Left ventricle myocardium superior (tissue), 1 donor: ENCODE results near the gene CYP27B1. TPM values are rescaled to one million over a fixed set of nuclear protein-coding genes. Genes with fewer than 3 reads are reported as not detected.

Experiments used
- ATAC-seq: fragments of 200-7000 bp; cut with Tn5 transposase; one replicate; pipeline ENCODE4 v1.9.1; 2020; ENCODE audit warnings: mild to moderate bottlenecking, moderate library complexity
- DNase-seq: peaks from one replicate; pipeline ENCODE4 v3.0.0-alpha.2; 2020
- intact Hi-C: fragments of 100-400 bp; cut with micrococcal nuclease; formaldehyde crosslinking; loops from one replicate; pipeline ENCODE4 v1.11.0; 2022
- total RNA-seq: library from RNA; stranded (reverse); fragmentation: NEBNext Ultra II Directional; extraction: Animal tissue kit (Norgen Biotek cat#: 25700); gene quantifications from one replicate; pipeline ENCODE4 v1.2.1, GENCODE V29; 2021
- donor health status: DM: no; HTN: yes; CAD: no; lungs with severe emphysema.

CYP27B1 gene
- total RNA-seq, 1 donor from 2014 or later, result not detected

DNA sequence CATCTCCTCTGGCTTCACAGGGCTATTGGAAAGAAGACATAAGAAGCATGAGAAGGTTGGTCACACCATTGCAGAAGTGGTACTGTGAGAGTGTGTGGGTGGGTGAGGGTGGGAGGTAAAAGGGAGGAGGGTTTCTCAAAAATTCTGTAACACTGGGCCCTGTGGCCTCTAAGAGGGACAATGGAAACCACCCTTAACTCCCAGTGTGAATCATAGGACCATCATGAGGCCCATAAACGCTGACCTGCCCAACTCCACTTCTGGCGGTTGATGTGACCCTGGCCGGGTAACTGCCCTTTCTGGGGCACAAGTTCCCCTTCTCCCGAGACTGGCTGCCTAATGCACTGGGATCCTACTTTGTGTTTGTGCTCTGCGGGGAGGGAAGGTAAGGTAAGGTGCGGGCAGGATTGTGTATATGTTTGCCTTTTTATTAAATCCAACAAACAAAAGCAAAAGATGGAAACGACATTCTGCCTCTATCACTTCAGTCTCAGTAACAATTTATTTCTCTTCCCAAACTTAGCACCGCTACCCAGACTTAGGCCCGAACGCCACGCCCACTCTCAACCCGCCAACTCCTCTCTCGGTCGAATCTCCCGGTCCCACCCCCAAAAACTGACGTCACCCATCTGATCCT lies 4.5 kb upstream of the CYP27B1 start:
- intact Hi-C loops, result no loop called here
- ATAC-seq (peak; percentile 78), DNase-seq (peak; percentile 88)

DNA sequence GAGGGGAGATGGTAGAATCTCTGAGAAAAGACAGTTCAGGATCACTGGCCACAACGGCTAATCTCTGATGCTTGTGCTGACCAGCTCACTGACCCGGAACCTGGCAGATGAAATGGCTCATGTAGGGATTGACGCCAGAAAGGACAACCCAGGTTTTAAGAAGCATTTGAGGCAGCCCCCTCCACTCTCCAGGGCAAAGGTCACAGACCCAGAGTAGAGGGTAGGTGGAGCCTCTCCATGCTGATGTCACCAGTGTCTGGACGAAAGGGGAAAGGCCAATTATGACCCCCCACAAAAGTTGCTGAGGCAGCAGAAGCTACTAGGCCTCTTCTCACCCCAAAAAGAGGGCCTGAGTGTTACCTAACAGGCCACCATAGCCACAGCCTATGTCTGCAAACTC lies 3.9 kb upstream of the CYP27B1 start:
- intact Hi-C loops, result no loop called here
- ATAC-seq, result no peak
- no peak for DNase-seq

DNA sequence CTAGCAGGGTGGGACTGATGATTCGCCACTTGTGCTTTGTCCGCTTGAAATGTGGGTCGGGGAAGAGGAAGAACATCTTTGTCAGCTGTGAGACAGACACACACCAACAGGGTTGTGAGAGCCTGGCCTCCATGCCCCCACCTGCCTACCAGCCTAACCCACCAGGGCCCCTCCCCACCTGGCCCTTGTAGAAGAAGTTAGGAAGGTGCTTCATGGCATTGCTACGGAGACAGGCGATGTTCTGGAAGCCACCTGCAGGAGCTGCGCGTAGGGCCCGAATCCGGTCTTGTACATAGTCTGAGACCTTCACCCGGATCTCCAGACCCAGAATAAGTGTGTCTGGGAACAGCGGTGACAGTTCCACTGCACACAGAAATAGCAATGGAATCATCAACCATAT lies 2.7 kb upstream of the CYP27B1 start:
- DNase-seq, result no peak
- ATAC-seq, result no peak

DNA sequence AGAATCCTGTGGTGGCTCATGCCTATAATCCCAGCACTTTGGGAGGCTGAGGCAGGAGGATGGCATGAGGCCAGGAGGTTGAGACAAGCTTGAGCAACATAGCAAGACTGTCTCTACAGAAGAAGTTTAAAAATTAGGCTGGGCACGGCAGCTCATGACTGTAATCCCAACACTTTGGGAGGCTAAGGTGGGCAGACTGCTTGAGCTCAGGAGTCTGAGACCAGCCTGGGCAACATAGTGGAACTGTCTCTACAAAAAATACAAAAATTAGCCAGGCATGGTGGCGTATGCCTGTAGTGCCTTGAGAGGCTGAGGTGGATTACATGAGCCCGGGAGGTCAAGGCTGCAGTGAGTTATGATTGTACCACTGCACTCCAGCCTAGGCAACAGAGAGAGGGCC lies 998 bp upstream of the CYP27B1 start:
- intact Hi-C loops, result no loop called here
- DNase-seq (no peak), ATAC-seq (no peak)

More for the DNA sequence above, 2.7 kb upstream of the CYP27B1 start:
- intact Hi-C loops, result no loop called here

DNA sequence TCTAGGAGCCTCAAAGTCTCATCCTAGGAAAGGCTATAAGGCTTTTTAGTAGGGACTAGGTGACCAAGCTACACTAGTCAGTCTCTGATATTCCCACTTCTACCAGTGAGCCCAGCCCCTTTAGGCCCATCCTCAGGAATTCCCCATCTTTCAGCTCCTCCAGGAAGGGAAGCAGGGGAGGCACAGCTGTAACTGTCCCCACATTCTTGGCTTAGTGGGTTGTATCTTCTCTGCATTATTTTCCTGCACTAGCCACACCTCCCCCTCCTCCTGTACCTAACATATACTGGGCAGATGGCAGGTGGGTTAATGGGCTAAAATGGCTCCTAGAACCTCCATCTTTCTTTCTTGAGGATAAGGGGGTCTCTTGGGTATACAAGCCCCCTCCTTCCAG lies 424 bp upstream of the CYP27B1 start:
- DNase-seq (no peak), ATAC-seq (no peak)
- intact Hi-C loops, result no loop called here

DNA sequence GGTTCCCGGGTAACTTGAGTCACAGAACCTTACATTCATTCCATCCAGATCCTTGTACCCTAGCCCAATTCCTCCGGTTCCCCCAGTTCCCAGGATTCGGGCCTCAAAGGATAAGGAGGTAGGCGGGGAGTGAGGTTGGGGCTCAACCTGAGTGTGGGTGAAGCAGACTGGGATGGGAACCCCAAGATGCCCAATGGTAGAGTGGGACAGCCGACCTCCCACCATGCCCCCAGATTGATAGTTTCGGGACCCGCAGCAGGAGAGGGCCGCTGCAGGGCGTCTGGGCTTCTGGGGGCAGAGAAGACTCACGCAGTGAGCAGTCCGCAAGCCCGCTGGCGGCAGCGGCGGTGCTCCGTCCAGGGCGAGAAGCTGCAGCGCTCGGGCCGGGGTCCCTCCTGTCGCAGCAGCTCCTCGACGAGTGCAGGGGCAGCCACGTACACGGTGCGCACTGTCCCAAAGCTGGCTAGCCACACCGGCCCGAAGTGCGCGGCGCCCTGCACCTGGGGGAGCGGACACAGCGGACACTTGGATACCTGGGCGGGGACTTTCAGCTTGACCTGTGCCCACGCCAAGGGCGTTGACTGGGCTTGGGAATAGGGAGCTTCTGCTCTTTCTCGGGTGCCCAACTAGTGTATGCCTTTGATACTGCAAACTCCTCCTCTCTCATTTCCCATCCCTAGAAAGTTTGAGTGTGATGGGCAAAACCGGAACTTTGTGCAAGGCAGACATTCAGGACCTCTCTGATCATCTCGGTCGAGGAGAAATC lies 997 bp downstream of the CYP27B1 start:
- DNase-seq (no peak), ATAC-seq (peak; percentile 15)
- intact Hi-C loops, result no loop called here

DNA sequence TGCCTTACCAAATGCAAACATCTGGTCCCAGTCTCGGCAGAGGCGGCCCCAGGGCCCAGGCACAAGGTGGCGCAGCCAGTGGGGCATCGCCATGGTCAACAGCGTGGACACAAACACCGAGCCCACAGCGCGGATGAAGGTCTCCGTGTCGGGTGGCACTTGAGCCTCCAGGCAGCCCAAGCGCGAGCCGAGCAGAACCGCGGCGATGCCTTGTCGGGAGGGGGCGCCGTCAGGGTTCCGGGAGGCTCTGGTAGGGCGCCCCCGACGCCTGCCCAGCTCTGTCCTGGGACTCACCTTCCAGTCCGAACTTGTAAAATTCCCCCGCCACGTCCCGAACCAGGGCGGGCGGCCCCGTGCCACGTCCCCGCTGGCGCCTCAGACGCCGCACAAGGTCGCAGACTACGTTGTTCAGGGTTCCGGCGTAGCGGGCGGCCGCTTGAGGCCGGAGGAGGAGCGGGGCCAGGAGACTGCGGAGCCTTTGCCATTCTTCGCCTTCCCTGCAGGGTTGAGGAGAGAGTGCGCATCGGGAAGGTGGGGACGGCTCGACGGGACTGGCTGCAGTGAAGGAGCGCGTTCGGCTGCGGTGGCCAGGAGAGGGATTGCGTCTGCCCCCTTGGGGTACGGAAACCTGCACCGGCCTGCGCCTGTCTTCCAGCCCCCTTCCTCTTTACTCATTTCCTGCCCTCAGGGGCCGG lies 1.7 kb downstream of the CYP27B1 start:
- peak; percentile 61 for DNase-seq
- intact Hi-C loops, result no loop called here

DNA sequence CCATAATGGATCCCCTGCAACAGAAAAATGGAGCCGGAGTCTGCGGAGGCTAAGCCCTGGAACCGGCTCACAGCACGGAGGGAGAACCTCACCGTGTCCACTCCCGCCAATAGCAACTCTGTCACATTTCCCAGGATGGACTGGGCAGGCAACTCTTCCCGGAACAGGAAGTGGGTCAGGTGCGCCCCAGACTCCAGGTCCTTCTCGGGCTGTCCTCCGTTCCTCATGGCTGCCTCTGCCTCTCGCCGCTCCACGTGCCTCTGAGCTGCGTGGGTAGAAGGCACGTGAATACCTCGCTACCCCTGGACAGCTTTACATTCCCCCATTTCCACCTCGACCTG lies 2.2 kb downstream of the CYP27B1 start:
- DNase-seq (no peak), ATAC-seq (no peak)
- intact Hi-C loops, result no loop called here

More for the DNA sequence above, 1.7 kb downstream of the CYP27B1 start:
- ATAC-seq, result peak; percentile 56

DNA sequence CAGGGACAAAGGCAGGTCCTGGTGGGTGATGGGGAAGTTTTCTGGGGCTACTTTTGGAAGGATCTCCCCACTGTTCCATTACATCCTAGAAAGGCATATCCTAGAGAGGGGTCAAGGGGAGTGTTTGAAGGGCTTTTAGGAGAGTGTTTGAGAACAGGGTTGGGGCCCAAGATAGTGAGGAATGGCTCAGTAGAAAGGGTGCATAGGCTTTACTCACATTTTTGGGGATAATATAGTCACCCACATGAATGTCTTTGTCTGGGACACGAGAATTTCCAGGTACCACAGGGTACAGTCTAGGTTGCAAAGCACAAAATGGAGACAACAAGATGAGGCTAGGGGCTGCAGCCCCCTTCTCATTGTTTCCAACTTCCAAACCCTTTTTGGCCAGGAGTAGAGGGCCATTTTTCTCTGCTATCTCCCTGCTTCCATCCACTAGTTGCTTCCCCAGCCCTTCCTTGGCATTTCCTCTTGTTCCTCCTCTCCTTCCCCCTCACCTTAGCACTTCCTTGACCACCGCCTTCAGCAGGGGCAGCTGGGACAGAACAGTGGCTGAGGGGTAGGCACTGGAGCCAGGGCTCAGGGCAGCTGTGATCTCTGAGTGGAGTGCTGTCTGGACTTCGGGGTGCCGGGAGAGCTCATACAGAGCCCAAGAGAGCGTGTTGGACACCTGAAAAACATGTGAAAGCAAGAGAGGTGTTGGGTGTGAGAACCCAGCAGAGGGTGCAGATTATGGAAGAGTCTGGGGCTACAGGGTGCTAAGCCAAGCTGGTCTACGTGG lies 2.8 kb downstream of the CYP27B1 start:
- DNase-seq, result no peak
- intact Hi-C loops, result no loop called here
- ATAC-seq, result no peak

DNA sequence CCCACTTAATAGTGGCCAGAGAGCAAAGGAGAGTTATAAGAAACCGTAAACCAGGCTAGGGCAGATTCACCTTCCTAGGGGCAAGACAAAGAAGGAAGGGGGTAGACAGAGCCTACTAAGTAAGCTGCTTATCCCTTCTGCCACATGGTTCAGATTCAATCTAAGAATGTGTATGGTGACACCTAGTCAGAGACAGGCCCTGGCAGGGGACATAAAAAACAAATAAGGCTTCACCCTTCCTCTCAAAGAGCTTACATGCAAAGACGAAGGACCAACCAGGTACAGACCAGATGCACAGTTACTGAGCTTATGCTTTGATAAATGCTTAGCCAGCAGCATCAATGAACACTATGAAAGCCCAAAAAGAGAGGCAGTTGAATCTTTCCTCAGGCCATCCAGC lies 4.4 kb downstream of the CYP27B1 start:
- DNase-seq, result no peak
- no peak for ATAC-seq
- intact Hi-C loops, result no loop called here

DNA sequence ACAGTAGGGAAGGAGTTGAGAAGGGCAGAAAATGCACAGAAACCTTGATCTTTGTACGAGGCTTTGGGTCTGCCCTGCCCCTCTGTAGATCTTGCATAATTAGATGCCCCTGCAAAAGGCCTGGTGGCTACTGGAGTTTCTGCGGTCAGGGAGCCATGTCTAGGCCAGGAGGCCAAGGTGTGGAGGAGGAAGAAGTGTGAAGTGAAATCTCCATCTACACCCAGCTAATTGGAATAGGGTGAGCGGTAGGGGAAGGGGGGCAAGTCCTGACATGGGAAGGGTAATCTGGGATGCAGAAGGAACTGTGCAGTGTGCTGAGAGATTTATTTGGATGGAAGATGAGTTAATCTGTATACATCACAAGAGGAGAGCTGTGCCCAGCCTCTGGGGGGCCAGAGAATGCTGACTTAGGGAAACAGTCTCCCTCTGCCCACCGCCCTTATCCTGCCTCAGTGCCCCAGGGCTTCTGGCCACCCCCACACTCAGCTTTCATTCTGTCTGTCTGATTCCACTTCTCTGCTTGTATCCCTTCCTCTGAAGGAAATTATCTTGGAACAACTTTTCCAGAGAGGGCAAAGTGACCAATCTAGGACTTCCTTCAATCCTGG lies 5.4 kb downstream of the CYP27B1 start:
- intact Hi-C loops, result no loop called here
- no peak for ATAC-seq
- no peak for DNase-seq

DNA sequence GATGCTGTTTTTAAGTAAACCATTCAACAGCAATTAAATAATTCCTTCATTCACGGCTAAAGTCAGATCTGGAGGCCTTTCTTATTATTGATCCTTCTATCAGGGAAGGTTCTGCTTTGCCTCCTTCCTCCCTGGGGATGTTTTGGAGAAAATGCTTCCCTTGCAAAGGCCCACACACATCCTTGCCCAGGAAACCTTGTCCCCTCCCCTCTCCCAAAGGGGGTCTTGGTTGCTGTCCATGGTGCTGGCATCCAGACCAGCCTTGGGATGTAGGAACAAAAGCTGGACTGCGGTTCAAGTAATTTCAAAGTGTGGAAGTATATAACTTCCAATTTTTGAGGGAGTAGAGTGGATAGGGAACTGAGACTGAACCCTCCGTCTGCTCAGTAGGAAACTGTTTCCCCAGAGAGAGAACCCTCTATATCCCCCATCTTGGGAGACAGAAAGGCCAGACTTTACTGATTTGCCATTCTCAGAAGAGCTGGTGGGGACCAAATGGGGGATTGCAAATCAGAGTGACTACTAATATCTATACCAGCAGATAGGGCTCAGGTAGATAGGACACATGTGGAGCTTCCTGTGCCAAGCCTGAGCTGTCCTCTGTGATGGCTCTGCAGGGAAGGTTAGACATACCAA lies 6.4 kb downstream of the CYP27B1 start:
- intact Hi-C loops, result no loop called here
- no peak for ATAC-seq
- no peak for DNase-seq

DNA sequence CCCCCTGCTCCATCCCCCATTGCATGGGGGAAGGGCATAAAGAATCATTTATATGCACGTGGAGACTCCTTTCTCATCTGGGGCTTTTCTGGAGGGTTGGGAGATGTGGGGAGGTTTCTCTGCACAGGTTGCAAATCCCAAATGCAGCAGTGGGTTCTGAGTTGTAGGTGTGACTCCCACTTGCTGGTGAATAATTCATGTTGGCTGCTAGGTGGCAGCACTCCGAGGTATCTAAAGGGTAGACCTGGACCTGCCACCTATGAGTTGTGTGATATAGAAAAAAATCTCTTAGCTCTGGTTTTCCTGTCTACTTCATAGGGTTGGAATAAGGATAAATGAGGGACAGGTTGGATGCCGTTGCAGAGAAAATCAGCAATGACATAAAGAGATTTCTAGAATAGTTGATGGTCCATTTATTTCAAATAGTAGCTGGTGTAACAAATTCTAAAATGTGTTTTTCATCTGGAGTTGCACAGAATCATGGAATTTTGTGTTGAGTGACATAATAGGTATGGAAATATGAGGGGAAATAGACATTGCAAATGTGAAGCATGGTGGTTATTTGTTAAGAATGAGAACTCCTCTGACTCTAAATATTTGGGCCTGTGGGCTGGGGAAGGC lies 7.4 kb downstream of the CYP27B1 start:
- DNase-seq (no peak), ATAC-seq (no peak)
- intact Hi-C loops, result no loop called here

DNA sequence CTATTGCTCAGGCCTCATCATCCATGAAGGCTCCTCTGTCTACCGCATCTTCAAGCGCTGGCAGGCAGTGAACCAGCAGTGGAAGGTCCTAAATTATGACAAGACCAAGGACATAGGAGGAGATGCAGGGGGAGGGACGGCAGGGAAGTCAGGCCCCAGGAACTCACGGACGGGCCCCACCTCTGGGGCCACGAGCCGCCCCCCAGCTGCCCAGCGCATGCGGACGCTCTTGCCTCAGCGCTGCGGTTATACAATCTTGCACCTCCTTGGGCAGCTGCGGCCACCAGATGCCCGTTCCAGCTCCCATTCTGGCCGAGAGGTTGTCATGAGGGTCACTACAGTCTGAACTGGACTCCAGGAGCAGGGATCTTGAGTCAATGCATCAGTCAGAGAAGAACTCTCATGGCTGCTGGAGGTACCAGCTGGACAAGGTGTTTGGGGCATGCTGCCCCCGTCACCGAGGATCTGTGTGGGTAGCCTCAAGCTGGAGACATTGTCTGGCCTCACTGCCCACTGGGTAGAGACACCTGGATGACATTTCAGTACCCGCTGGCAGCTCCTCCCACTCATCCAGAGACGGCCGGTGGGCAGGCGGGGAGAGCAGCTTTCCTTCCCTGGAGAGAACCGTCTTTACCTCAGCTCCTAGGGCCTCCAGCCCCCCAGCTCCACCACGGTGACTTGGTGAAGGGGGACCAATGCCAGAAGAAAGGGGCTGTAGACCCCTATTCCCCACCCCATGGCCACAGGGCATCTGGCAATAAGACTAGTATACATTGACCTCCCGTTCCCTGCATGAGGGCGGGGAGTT lies 8.1 kb downstream of the CYP27B1 start:
- intact Hi-C loops, result no loop called here
- ATAC-seq (no peak), DNase-seq (no peak)

DNA sequence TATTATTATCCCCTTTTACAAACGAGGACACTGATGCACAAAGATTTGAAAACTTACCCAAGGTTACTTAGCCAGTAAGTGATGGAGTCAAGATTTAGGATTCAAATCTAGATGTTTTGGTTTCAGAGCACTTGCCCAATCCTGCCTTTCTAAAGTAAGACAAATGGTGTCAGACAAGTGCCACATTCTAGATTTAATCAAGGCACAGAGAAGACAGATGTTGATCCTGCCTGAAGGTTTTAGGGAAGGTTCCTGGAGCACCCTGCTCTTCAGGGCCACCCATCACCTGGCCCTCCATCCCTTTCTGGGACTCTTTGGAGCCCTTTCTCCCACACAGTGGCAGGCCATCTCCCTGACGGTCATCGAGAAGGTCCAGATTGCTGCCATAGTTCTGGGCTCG lies 9.1 kb downstream of the CYP27B1 start:
- ATAC-seq, result no peak
- DNase-seq, result no peak
- intact Hi-C loops, result no loop called here

DNA sequence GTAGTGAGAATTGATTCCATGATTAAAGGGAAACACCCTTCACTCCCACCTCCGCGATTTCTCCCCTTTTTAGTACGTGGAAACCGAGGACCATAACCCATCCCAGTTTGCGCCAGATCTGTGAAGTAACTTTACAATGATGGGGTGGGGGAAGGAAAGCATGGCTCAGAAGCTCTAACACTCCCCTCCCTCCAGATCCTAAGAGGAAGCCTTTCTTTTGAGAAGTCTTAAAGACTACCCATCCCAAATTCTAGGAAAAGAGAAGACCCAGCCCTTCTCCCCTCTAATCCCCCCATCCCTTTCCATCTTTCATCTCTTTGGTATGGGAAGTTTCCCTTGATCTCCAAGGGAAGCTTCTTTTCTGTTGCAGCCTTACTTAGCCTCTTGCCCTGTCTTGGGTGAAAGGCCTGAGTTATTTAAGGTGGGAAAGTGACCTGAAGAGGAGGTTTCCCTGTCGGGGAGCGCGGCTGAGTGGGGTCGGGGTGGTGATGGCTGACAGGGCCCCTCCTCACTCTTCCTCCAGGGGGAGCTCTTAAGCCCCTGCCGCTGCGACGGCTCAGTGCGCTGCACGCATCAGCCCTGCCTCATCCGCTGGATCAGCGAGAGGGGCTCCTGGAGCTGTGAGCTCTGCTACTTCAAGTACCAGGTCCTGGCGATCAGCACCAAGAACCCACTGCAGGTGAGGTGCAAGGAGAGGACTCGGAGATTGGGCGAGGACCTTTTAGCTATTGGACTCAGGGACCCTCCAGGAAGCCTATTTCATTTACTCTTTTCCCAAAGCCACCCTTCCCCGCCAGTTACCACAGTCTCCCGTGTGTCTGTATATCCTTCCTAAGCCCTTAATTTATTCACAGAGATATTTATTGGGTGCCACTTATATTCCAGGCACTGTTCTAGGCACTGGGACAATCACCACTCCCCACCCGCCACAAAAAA lies 10.2 kb downstream of the CYP27B1 start:
- ATAC-seq, result no peak
- peak; percentile 58 for DNase-seq
- intact Hi-C loops, result no loop called here
